H9 (cell line): ENCODE data around the gene ZNF540. TPM values are rescaled to one million over a fixed set of nuclear protein-coding genes. Genes with fewer than 3 reads are reported as not detected.

Experiments
- DNase-seq: peaks from one replicate; pipeline ENCODE4 v3.0.0-alpha.2; 2017
- H2AFZ ChIP-seq: one replicate; pipeline ENCODE4 v1.6.1; 2013; ENCODE audit warnings: mild to moderate bottlenecking, low read length, control low read depth, moderate library complexity
- H2AK5ac ChIP-seq: 2 replicates; pipeline ENCODE4 v1.6.1; 2013; ENCODE audit warnings: low read length, control low read depth, mixed read lengths; ENCODE audit not compliant: insufficient read length
- H2BK120ac ChIP-seq: one replicate; pipeline ENCODE4 v1.6.1; 2013; ENCODE audit warnings: low read depth, mild to moderate bottlenecking, low read length, control low read depth, inconsistent platforms; ENCODE audit not compliant: poor library complexity, severe bottlenecking
- H2BK12ac ChIP-seq: 2 replicates; pipeline ENCODE4 v1.6.1; 2013; ENCODE audit warnings: low read length, control low read depth, mixed read lengths, low read depth; ENCODE audit not compliant: insufficient read length
- H2BK15ac ChIP-seq: 2 replicates; pipeline ENCODE4 v1.6.1; 2013; ENCODE audit warnings: low read depth, low read length, control low read depth
- H2BK20ac ChIP-seq: one replicate; pipeline ENCODE4 v1.6.1; 2013; ENCODE audit warnings: low read depth, mild to moderate bottlenecking, low read length, control low read depth, inconsistent platforms; ENCODE audit not compliant: poor library complexity, severe bottlenecking
- H2BK5ac ChIP-seq: 2 replicates; pipeline ENCODE4 v1.6.1; 2013; ENCODE audit warnings: low read length, control low read depth, mixed read lengths; ENCODE audit not compliant: insufficient read length
- H3K14ac ChIP-seq: 2 replicates; pipeline ENCODE4 v1.6.1; 2013; ENCODE audit warnings: low read length, control low read depth; ENCODE audit not compliant: insufficient read depth
- H3K18ac ChIP-seq: 2 replicates; pipeline ENCODE4 v1.6.1; 2013; ENCODE audit warnings: low read depth, mild to moderate bottlenecking, mixed read lengths, low read length, control low read depth; ENCODE audit not compliant: insufficient read length
- H3K23ac ChIP-seq: 2 replicates; pipeline ENCODE4 v1.6.1; 2013; ENCODE audit warnings: low read length, control low read depth, mixed read lengths, low read depth; ENCODE audit not compliant: insufficient read length
- H3K23me2 ChIP-seq: 2 replicates; pipeline ENCODE4 v1.6.1; 2013; ENCODE audit warnings: low read depth, mild to moderate bottlenecking, mixed read lengths, low read length, control low read depth; ENCODE audit not compliant: insufficient read length, poor library complexity, severe bottlenecking
- H3K27ac ChIP-seq: 2 replicates; pipeline ENCODE4 v1.5.1; 2013; ENCODE audit warnings: low read length, control low read depth, mixed read lengths, low read depth; ENCODE audit not compliant: insufficient read length
- H3K27me3 ChIP-seq: 2 replicates; pipeline ENCODE4 v1.6.1; 2013; ENCODE audit warnings: low read length, control low read depth, inconsistent platforms; ENCODE audit not compliant: insufficient read depth
- H3K4ac ChIP-seq: 2 replicates; pipeline ENCODE4 v1.6.1; 2013; ENCODE audit warnings: low read depth, mild to moderate bottlenecking, control low read depth, inconsistent platforms, low read length, moderate library complexity
- H3K4me1 ChIP-seq: 2 replicates; pipeline ENCODE4 v1.6.1; 2013; ENCODE audit warnings: low read length, control low read depth, inconsistent platforms; ENCODE audit not compliant: insufficient read depth
- H3K4me2 ChIP-seq: 2 replicates; pipeline ENCODE4 v1.6.1; 2013; ENCODE audit warnings: low read length, control low read depth, mixed read lengths; ENCODE audit not compliant: insufficient read length, insufficient read depth
- H3K56ac ChIP-seq: 2 replicates; pipeline ENCODE4 v1.6.1; 2013; ENCODE audit warnings: low read depth, mild to moderate bottlenecking, mixed read lengths, low read length, control low read depth; ENCODE audit not compliant: insufficient read length
- H3K79me1 ChIP-seq: 2 replicates; pipeline ENCODE4 v1.6.1; 2013; ENCODE audit warnings: low read depth, mild to moderate bottlenecking, moderate library complexity, low read length, control low read depth, inconsistent platforms; ENCODE audit not compliant: insufficient read depth, poor library complexity, severe bottlenecking
- H3K79me2 ChIP-seq: 2 replicates; pipeline ENCODE4 v1.6.1; 2013; ENCODE audit warnings: low read length, control low read depth, inconsistent platforms; ENCODE audit not compliant: insufficient read depth
- H3K9ac ChIP-seq: 2 replicates; pipeline ENCODE4 v1.6.1; 2013; ENCODE audit warnings: low read length, control low read depth, mixed read lengths; ENCODE audit not compliant: insufficient read length; ENCODE audit errors: extremely low read depth
- H3K9me3 ChIP-seq: one replicate; pipeline ENCODE4 v1.6.1; 2013; ENCODE audit warnings: low read depth, low read length, inconsistent platforms; ENCODE audit not compliant: control insufficient read depth
- H3T11ph ChIP-seq: one replicate; pipeline ENCODE4 v1.6.1; 2013; ENCODE audit warnings: mild to moderate bottlenecking, low read length, control low read depth, inconsistent platforms
- H4K20me1 ChIP-seq: one replicate; pipeline ENCODE4 v1.6.1; 2013; ENCODE audit not compliant: control insufficient read depth, insufficient read length, insufficient read depth
- H4K5ac ChIP-seq: 2 replicates; pipeline ENCODE4 v1.6.1; 2013; ENCODE audit warnings: low read depth, mild to moderate bottlenecking, mixed read lengths, low read length, control low read depth; ENCODE audit not compliant: insufficient read length
- H4K8ac ChIP-seq: replicated peaks from 2 replicates; pipeline ENCODE4 v1.6.1; 2013; ENCODE audit warnings: low read length, control low read depth, mixed read lengths, low read depth; ENCODE audit not compliant: insufficient read length
- H4K91ac ChIP-seq: 2 replicates; pipeline ENCODE4 v1.6.1; 2013; ENCODE audit warnings: low read depth, mild to moderate bottlenecking, moderate library complexity, mixed read lengths, low read length, control low read depth; ENCODE audit not compliant: insufficient read length
- H3K27ac Mint-ChIP-seq, 3 experiments: 2 replicates in 2 of 3; 3 replicates in 1 of 3; pipeline ENCODE4 v1.8.0; 2020 to 2021; ENCODE audit warnings: mixed read lengths in 3 of 3, mild to moderate bottlenecking in 1 of 3, moderate library complexity in 1 of 3
- H3K27me3 Mint-ChIP-seq: 2 replicates; pipeline ENCODE4 v1.8.0; 2021; ENCODE audit warnings: low read depth, mild to moderate bottlenecking, moderate library complexity, mixed read lengths
- H3K36me3 Mint-ChIP-seq, 3 experiments: 2 replicates in 2 of 3; 3 replicates in 1 of 3; pipeline ENCODE4 v1.8.0; 2020 to 2021; ENCODE audit warnings: low read depth in 3 of 3, mixed read lengths in 3 of 3; ENCODE audit not compliant: insufficient read depth in 1 of 3
- H3K4me1 Mint-ChIP-seq, 2 experiments: 2 replicates each; pipeline ENCODE4 v1.8.0; 2020; ENCODE audit warnings: mixed read lengths in 2 of 2
- H3K4me3 Mint-ChIP-seq, 2 experiments: 2 replicates in 1 of 2; 3 replicates in 1 of 2; pipeline ENCODE4 v1.8.0; 2020 to 2021; ENCODE audit warnings: mild to moderate bottlenecking in 2 of 2, mixed read lengths in 2 of 2, moderate library complexity in 1 of 2
- H3K9me3 Mint-ChIP-seq, 2 experiments: 2 replicates in 1 of 2; 3 replicates in 1 of 2; pipeline ENCODE4 v1.8.0; 2020; ENCODE audit warnings: mild to moderate bottlenecking in 2 of 2, mixed read lengths in 2 of 2, moderate library complexity in 1 of 2
- WGBS: extraction: QIAGEN DNeasy Blood & Tissue Kit; methylation state at CpG from one replicate; pipeline ENCODE4 v1.1.7; 2013; ENCODE audit warnings: missing lambda C conversion rate, low lambda C conversion rate, mixed read lengths; ENCODE audit not compliant: insufficient read length; ENCODE audit errors: extremely low coverage; 5-methylcytosine and 5-hydroxymethylcytosine counted together
- total RNA-seq: library from RNA; stranded (reverse); gene quantifications from 2 replicates; pipeline ENCODE4 v1.2.1, GENCODE V29; 2021
- TF ChIP-seq, protein P1 (sequence below): fragments of 200-600 bp; sonication (generic); conservative IDR thresholded peaks from 3 replicates; pipeline ENCODE4 v1.8.0; 2021; ENCODE audit warnings: antibody characterized with exemption, mild to moderate bottlenecking

Gene ZNF540
- total RNA-seq, 1 experiment from 2014 or later, result 0.20 TPM

GRCh38 chr19:37635076-37636056, 40.7 kb downstream of the ZNF540 start:
- DNase-seq, result no peak
- H2BK5ac ChIP-seq, result no peak overlapping the region
- no peak overlapping the region for H3K4ac ChIP-seq
- H3K14ac ChIP-seq, result no peak overlapping the region
- peaks cover 39% of the 10 kb centered on the region for H3K9me3 ChIP-seq
- no peak overlapping the region for H3K4me3 Mint-ChIP-seq
- H4K91ac ChIP-seq, result no peak overlapping the region
- H2BK15ac ChIP-seq, result no peak overlapping the region
- H3K36me3 Mint-ChIP-seq, result peaks cover 52 to 69% (median 60%) of the 10 kb centered on the region in 3 experiments
- H3K27me3 ChIP-seq, result no peaks in the 10 kb centered on the region
- no peak overlapping the region for H2BK120ac ChIP-seq
- H3K4me1 Mint-ChIP-seq, result no peaks in the 10 kb centered on the region
- TF ChIP-seq, protein P1, sequence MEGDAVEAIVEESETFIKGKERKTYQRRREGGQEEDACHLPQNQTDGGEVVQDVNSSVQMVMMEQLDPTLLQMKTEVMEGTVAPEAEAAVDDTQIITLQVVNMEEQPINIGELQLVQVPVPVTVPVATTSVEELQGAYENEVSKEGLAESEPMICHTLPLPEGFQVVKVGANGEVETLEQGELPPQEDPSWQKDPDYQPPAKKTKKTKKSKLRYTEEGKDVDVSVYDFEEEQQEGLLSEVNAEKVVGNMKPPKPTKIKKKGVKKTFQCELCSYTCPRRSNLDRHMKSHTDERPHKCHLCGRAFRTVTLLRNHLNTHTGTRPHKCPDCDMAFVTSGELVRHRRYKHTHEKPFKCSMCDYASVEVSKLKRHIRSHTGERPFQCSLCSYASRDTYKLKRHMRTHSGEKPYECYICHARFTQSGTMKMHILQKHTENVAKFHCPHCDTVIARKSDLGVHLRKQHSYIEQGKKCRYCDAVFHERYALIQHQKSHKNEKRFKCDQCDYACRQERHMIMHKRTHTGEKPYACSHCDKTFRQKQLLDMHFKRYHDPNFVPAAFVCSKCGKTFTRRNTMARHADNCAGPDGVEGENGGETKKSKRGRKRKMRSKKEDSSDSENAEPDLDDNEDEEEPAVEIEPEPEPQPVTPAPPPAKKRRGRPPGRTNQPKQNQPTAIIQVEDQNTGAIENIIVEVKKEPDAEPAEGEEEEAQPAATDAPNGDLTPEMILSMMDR, result no peak
- no peak overlapping the region for H2BK20ac ChIP-seq
- H4K5ac ChIP-seq, result no peak overlapping the region
- no peaks in the 10 kb centered on the region; the same call in 1 of the 2 replicates for H3K27me3 Mint-ChIP-seq
- H3K79me2 ChIP-seq, result no peaks in the 10 kb centered on the region
- no peak overlapping the region for H2AFZ ChIP-seq
- no peak overlapping the region for H3K56ac ChIP-seq
- H3K27ac Mint-ChIP-seq, result no peak overlapping the region
- H3K9ac ChIP-seq, result no peak overlapping the region
- no peak overlapping the region for H2BK12ac ChIP-seq
- no peak overlapping the region for H3T11ph ChIP-seq
- no peaks in the 10 kb centered on the region for H4K20me1 ChIP-seq
- no peak overlapping the region for H3K27ac ChIP-seq
- no peak overlapping the region for H3K23ac ChIP-seq
- no peak overlapping the region for H3K18ac ChIP-seq
- H3K23me2 ChIP-seq, result no peaks in the 10 kb centered on the region
- no peak overlapping the region for H2AK5ac ChIP-seq
- no peaks in the 10 kb centered on the region for H3K79me1 ChIP-seq
- H4K8ac ChIP-seq, result no peak overlapping the region
- no CpG with 5 or more reads among the region's 11 CpGs for WGBS
- H3K9me3 Mint-ChIP-seq, result peaks cover 66 to 70% of the 10 kb centered on the region in 2 experiments
- H3K4me2 ChIP-seq, result no peak overlapping the region
- H3K4me1 ChIP-seq, result no peaks in the 10 kb centered on the region
